ENCODE measurements around the gene ANGPTL3.

- TF ChIP-seq EZH2 (IDR thresholded peaks at IDR 0.05): no peak
- TF ChIP-seq CTCF (IDR thresholded peaks at IDR 0.05): no peak
- TF ChIP-seq EZH2phosphoT487 (IDR thresholded peaks at IDR 0.05): no peak
Measured at GRCh38 chr1:62561306-62561705, 36.0 kb upstream of the ANGPTL3 start.

All from neural progenitor cell (in vitro differentiated cells).